Nucleus accumbens (tissue), 56 donors: ENCODE data around the gene GAPDHS.

Experiments used
- DNase-seq, 56 donors: peaks; one replicate each; lab custom pipeline; 2025; lab: John Stamatoyannopoulos, UW

The GAPDHS gene

GRCh38 chr19:35533822-35534392 is 651 bp downstream of the GAPDHS start:
- no peak for DNase-seq

GRCh38 chr19:35534803-35535480 is 1.7 kb downstream of the GAPDHS start:
- DNase-seq, result peak in 7 of 56 donors; percentile 9 to 42 (median 23)

GRCh38 chr19:35539314-35539713 is 6.1 kb downstream of the GAPDHS start:
- DNase-seq, result no peak

- DNase-seq, result no peak
Measured at GRCh38 chr19:35539850-35540249, 6.6 kb downstream of the GAPDHS start.

GRCh38 chr19:35540356-35540927 is 7.2 kb downstream of the GAPDHS start:
- DNase-seq, result no peak

- DNase-seq, result no peak
Measured at GRCh38 chr19:35542209-35542608, 9.0 kb downstream of the GAPDHS start.

- no peak for DNase-seq
Measured at GRCh38 chr19:35543280-35544109, 10.2 kb downstream of the GAPDHS start.

GRCh38 chr19:35544110-35544802 is 11.0 kb downstream of the GAPDHS start:
- no peak for DNase-seq

GRCh38 chr19:35545001-35545854 is 12.0 kb downstream of the GAPDHS start, which contains the start of gene TMEM147:
TSS of gene TMEM147 (plus strand) at chr19:35545626. CDS start at chr19:35545740, 114 bp downstream.
- DNase-seq, result peak in 55 of 56 donors; percentile 36 to 94 (median 82)

GRCh38 chr19:35545855-35546381 is 12.7 kb downstream of the GAPDHS start:
- DNase-seq, result peak in 12 of 56 donors; percentile 21 to 74 (median 45)

GRCh38 chr19:35546532-35546931 is 13.3 kb downstream of the GAPDHS start:
- no peak for DNase-seq

- peak in 28 of 56 donors; percentile 3 to 56 (median 16) for DNase-seq
Measured at GRCh38 chr19:35549174-35549788, 16.0 kb downstream of the GAPDHS start.

GRCh38 chr19:35549879-35550523 is 16.7 kb downstream of the GAPDHS start:
- DNase-seq, result no peak

GRCh38 chr19:35551091-35551810 is 18.0 kb downstream of the GAPDHS start:
- no peak for DNase-seq

GRCh38 chr19:35552534-35553384 is 19.5 kb downstream of the GAPDHS start:
- no peak for DNase-seq

- no peak for DNase-seq
Measured at GRCh38 chr19:35553385-35554000, 20.2 kb downstream of the GAPDHS start.
